Tibial nerve (tissue), 4 donors: ENCODE results near the gene OTX1. TPM values are rescaled to one million over a fixed set of nuclear protein-coding genes. Genes with fewer than 3 reads are reported as not detected.

ENCODE experiments used
- DNase-seq, 2 donors: peaks; one replicate each; pipeline ENCODE4 v3.0.0-alpha.2; 2019; ENCODE audit warnings: low spot score in 2 of 2
- H3K27ac ChIP-seq, 4 donors: fragments of 200-600 bp; sonication (generic) in 3 of 4; one replicate each; pipeline ENCODE4 v1.5.1; 2017 to 2019; ENCODE audit warnings: mild to moderate bottlenecking in 1 of 4
- H3K27me3 ChIP-seq, 2 donors: fragments of 200-600 bp; sonication (generic) in 1 of 2; one replicate each; pipeline versions ENCODE4 v1.5.1 to v1.6.0; 2017 to 2019
- H3K36me3 ChIP-seq, 3 donors: fragments of 200-600 bp; sonication (generic); one replicate each; pipeline ENCODE4 v1.5.1; 2018 to 2019
- H3K4me1 ChIP-seq, 4 donors: fragments of 200-600 bp; sonication (generic) in 3 of 4; one replicate each; pipeline ENCODE4 v1.5.1; 2017 to 2019
- H3K4me3 ChIP-seq, 4 donors: fragments of 200-600 bp; sonication (generic) in 3 of 4; one replicate each; pipeline ENCODE4 v1.5.1; 2017 to 2019; ENCODE audit warnings: mild to moderate bottlenecking in 1 of 4, moderate library complexity in 1 of 4
- H3K9me3 ChIP-seq, 4 donors: fragments of 200-600 bp; sonication (generic) in 3 of 4; one replicate each; pipeline ENCODE4 v1.5.1; 2017 to 2019
- EP300 ChIP-seq, 2 donors: sonication (generic); formaldehyde crosslinking; IDR thresholded peaks; one replicate each; pipeline ENCODE4 v1.6.1; 2017; ENCODE audit warnings: antibody characterized with exemption in 2 of 2, mild to moderate bottlenecking in 1 of 2
- POLR2A ChIP-seq, 2 donors: fragments of 450-650 bp; IDR thresholded peaks; one replicate each; pipeline ENCODE4 v1.6.1; 2017; ENCODE audit warnings: antibody characterized with exemption in 2 of 2, mild to moderate bottlenecking in 2 of 2, moderate library complexity in 2 of 2
- WGBS, 2 donors: methylation state at CpG; one replicate each; pipeline ENCODE4 v1.1.5; 2018; 5-methylcytosine and 5-hydroxymethylcytosine counted together
- total RNA-seq, 4 donors: library from RNA; depleted of rRNA; stranded (reverse); fragments of >200 nt; gene quantifications; one replicate each; pipeline ENCODE4 v1.1.0, GENCODE V29; 2016
- TF ChIP-seq, protein P1 (sequence below), 5 experiments: fragments of 200-600 bp in 3 of 5; fragments of 450-650 bp in 2 of 5; sonication (generic) in 3 of 5; IDR thresholded peaks; one replicate each; pipeline ENCODE4 v1.5.1; 2016 to 2019; ENCODE audit warnings: antibody characterized with exemption in 5 of 5, mild to moderate bottlenecking in 3 of 5, moderate library complexity in 2 of 5

OTX1 gene
- total RNA-seq, 4 donors from 2014 or later = not detected

GRCh38 chr2:63057249-63058143 is 6.9 kb downstream of the OTX1 start:
- Histone ChIP-seq H3K36me3 (peaks cover 0 to 11% (median 0%) of the 10 kb centered on the region in 3 donors), H3K27me3 (peaks cover 3 to 99% of the 10 kb centered on the region in 2 donors), H3K9me3 (peaks cover 0 to 24% (median 0%) of the 10 kb centered on the region in 4 donors), H3K27ac (no peak overlapping the region), H3K4me1 (peaks cover 0 to 67% (median 24%) of the 10 kb centered on the region in 4 donors), H3K4me3 (no peak overlapping the region)
- TF ChIP-seq EP300 (IDR thresholded peaks at IDR 0.05) (no peak), POLR2A (IDR thresholded peaks at IDR 0.05) (no peak)
- TF ChIP-seq, protein P1, sequence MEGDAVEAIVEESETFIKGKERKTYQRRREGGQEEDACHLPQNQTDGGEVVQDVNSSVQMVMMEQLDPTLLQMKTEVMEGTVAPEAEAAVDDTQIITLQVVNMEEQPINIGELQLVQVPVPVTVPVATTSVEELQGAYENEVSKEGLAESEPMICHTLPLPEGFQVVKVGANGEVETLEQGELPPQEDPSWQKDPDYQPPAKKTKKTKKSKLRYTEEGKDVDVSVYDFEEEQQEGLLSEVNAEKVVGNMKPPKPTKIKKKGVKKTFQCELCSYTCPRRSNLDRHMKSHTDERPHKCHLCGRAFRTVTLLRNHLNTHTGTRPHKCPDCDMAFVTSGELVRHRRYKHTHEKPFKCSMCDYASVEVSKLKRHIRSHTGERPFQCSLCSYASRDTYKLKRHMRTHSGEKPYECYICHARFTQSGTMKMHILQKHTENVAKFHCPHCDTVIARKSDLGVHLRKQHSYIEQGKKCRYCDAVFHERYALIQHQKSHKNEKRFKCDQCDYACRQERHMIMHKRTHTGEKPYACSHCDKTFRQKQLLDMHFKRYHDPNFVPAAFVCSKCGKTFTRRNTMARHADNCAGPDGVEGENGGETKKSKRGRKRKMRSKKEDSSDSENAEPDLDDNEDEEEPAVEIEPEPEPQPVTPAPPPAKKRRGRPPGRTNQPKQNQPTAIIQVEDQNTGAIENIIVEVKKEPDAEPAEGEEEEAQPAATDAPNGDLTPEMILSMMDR (IDR thresholded peaks at IDR 0.05) = no peak
- DNase-seq = no peak
- 35 to 44% methylated on average over 35 of the region's 35 CpGs for WGBS, 2 donors

DNA sequence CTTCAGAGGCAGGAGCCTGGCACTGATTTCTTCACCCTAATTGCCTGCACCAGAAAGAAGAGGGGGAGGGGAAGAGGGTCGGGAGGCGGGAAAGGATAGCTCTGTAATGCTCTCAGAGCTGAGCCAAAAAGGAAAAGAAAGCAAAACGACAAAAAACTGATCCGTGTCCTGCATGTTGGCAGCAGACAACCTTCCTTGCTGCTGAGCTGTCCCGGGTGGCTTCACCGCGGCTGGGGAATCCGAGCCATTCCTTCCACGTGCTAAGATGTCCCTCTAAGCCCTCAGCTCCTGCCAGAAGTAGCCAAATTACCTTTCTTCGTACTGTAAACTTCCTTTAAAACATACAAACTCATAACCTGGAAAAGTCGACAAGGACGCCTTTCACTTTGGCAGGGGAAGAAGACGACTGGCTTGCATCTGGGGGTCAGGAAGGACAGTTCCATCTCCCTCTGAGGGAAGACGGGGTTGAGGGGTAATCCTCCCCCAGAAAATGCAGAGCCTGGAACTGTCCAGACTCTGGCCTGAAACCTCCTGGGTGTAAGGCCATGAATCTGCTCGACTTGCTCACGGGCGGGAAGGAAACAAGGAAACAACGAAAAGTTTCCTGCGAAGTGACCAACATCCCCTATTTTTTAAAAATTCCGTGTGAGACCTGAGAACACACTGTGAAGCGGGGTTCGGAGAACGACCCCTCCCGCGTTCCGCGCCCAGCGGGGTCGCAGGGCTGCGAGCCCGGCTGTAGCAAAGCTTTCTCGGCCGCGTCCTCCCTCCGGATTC is 7.7 kb downstream of the OTX1 start:
- WGBS, 2 donors = 19 to 24% methylated on average over 35 of the region's 35 CpGs
- Histone ChIP-seq H3K36me3 (peaks cover 0 to 11% (median 0%) of the 10 kb centered on the region in 3 donors), H3K4me1 (peaks cover 0 to 67% (median 24%) of the 10 kb centered on the region in 4 donors), H3K27me3 (peaks cover 3 to 100% of the 10 kb centered on the region in 2 donors), H3K9me3 (peaks cover 0 to 18% (median 0%) of the 10 kb centered on the region in 4 donors), H3K27ac (no peak overlapping the region), H3K4me3 (peak overlapping the region in 1 of 4 donors; percentile 34)
- DNase-seq = no peak
- TF ChIP-seq POLR2A (IDR thresholded peaks at IDR 0.05) (no peak), EP300 (IDR thresholded peaks at IDR 0.05) (peak in 1 of 2 donors; percentile 78)
- TF ChIP-seq, protein P1 (IDR thresholded peaks at IDR 0.05) = no peak

- Histone ChIP-seq H3K4me3 (peak overlapping the region in 1 of 4 donors; percentile 34), H3K27ac (no peak overlapping the region), H3K27me3 (peaks cover 3 to 100% of the 10 kb centered on the region in 2 donors), H3K4me1 (peaks cover 0 to 62% (median 22%) of the 10 kb centered on the region in 4 donors), H3K36me3 (peaks cover 0 to 11% (median 0%) of the 10 kb centered on the region in 3 donors), H3K9me3 (peaks cover 0 to 13% (median 0%) of the 10 kb centered on the region in 4 donors)
- 5 to 7% methylated on average over 33 to 60 of the region's 67 CpGs for WGBS, 2 donors
- DNase-seq = no peak
- no peak for TF ChIP-seq POLR2A (IDR thresholded peaks at IDR 0.05)
- TF ChIP-seq, protein P1 (IDR thresholded peaks at IDR 0.05) = no peak
- TF ChIP-seq EP300 (IDR thresholded peaks at IDR 0.05) = no peak
Observed at GRCh38 chr2:63058921-63059792, 8.5 kb downstream of the OTX1 start.

- 6 to 8% methylated on average over 18 to 29 of the region's 39 CpGs for WGBS, 2 donors
- Histone ChIP-seq H3K4me3 (peak overlapping the region in 1 of 4 donors; percentile 34), H3K27me3 (peaks cover 3 to 94% of the 10 kb centered on the region in 2 donors), H3K36me3 (peaks cover 0 to 11% (median 0%) of the 10 kb centered on the region in 3 donors), H3K9me3 (peaks cover 0 to 6% (median 0%) of the 10 kb centered on the region in 4 donors), H3K27ac (no peak overlapping the region), H3K4me1 (peaks cover 0 to 56% (median 22%) of the 10 kb centered on the region in 4 donors)
- TF ChIP-seq EP300 (IDR thresholded peaks at IDR 0.05) = peak in 1 of 2 donors; percentile 78
- TF ChIP-seq POLR2A (IDR thresholded peaks at IDR 0.05) = no peak
- TF ChIP-seq, protein P1 (IDR thresholded peaks at IDR 0.05) = no peak
- DNase-seq = no peak
Observed at GRCh38 chr2:63059793-63060471, 9.3 kb downstream of the OTX1 start.
